Measurements from ENCODE around the gene RRP1.

Gene RRP1

GRCh38 chr21:43800566-43800965, 11.2 kb downstream of the RRP1 start:
- no peak for DNase-seq

GRCh38 chr21:43801006-43801783, 11.8 kb downstream of the RRP1 start:
- no peak for DNase-seq

- DNase-seq: no peak
These were observed 13.4 kb downstream of the RRP1 start for GRCh38 chr21:43802713-43803313.

GRCh38 chr21:43803558-43804300, 14.4 kb downstream of the RRP1 start:
- no peak for DNase-seq

GRCh38 chr21:43805275-43805800, 16.0 kb downstream of the RRP1 start:
- no peak for DNase-seq

- DNase-seq: no peak
These were observed 16.8 kb downstream of the RRP1 start for GRCh38 chr21:43806017-43806710.

- no peak for DNase-seq
These were observed 19.0 kb downstream of the RRP1 start for GRCh38 chr21:43808367-43808766.

- DNase-seq: peak in 5 of 58 donors; percentile 14 to 42 (median 22)
These were observed 19.5 kb downstream of the RRP1 start for GRCh38 chr21:43808832-43809251.

GRCh38 chr21:43809346-43809799, 20.0 kb downstream of the RRP1 start:
- DNase-seq: no peak

- no peak for DNase-seq
These were observed 20.6 kb downstream of the RRP1 start for GRCh38 chr21:43809853-43810504.

GRCh38 chr21:43810505-43811261, 21.3 kb downstream of the RRP1 start:
- DNase-seq: peak in 53 of 58 donors; percentile 11 to 88 (median 56)

GRCh38 chr21:43811262-43812105, 22.1 kb downstream of the RRP1 start:
- DNase-seq: no peak

GRCh38 chr21:43812139-43812821, 22.9 kb downstream of the RRP1 start:
- DNase-seq: no peak

- DNase-seq: no peak
These were observed 23.7 kb downstream of the RRP1 start for GRCh38 chr21:43812957-43813655.

- DNase-seq: no peak
These were observed 24.2 kb downstream of the RRP1 start for GRCh38 chr21:43813656-43813980.

GRCh38 chr21:43814215-43815106, 25.1 kb downstream of the RRP1 start:
- peak in 1 of 58 donors; percentile 15 for DNase-seq
